BLaER1 treated with 17β-estradiol and CSF1 and Interleukin-3, amounts not matched to agents 10 nM and 100 nM (cell line): ENCODE data around the gene TBRG4.

Source experiments
- H3K27ac ChIP-seq, 11 experiments: shearing (Covaris generic); formaldehyde crosslinking; 2 replicates each; pipeline ENCODE4 v1.8.1; 2022
- H3K27me3 ChIP-seq, 11 experiments: shearing (Covaris generic); formaldehyde crosslinking; 2 replicates each; pipeline ENCODE4 v1.8.1; 2022
- H3K36me3 ChIP-seq, 11 experiments: shearing (Covaris generic); formaldehyde crosslinking; 2 replicates each; pipeline ENCODE4 v1.8.1; 2022
- H3K4me1 ChIP-seq, 10 experiments: shearing (Covaris generic); formaldehyde crosslinking; 2 replicates each; pipeline ENCODE4 v1.8.1; 2022
- H3K4me2 ChIP-seq, 11 experiments: shearing (Covaris generic); formaldehyde crosslinking; 2 replicates each; pipeline ENCODE4 v1.8.1; 2022
- H3K4me3 ChIP-seq, 10 experiments: shearing (Covaris generic); formaldehyde crosslinking; 2 replicates each; pipeline ENCODE4 v1.8.1; 2022
- H3K9ac ChIP-seq, 11 experiments: shearing (Covaris generic); formaldehyde crosslinking; 2 replicates each; pipeline ENCODE4 v1.8.1; 2022
- H3K9me3 ChIP-seq, 11 experiments: shearing (Covaris generic); formaldehyde crosslinking; replicated peaks in 1 of 11; 2 replicates each; pipeline ENCODE4 v1.8.1; 2022
- H4K20me1 ChIP-seq, 11 experiments: shearing (Covaris generic); formaldehyde crosslinking; 2 replicates each; pipeline ENCODE4 v1.8.1; 2022
- Cebpa-rat ChIP-seq, 11 experiments: shearing (Covaris generic); IDR thresholded peaks; 2 replicates each; pipeline ENCODE4 v1.8.1; 2022

TBRG4 gene

GRCh38 chr7:45111298-45112223, at the start of gene TBRG4:
Gene TBRG4, minus strand, starts transcription at chr7:45111697. Its CDS starts 2,460 bp downstream, at chr7:45109237.
- H3K9ac ChIP-seq: peak within 1 kb of the TSS; percentile 90 to 99 (median 97)
- no peak for TF ChIP-seq Cebpa-rat (IDR thresholded peaks at IDR 0.05)
- H3K4me3 ChIP-seq: peak within 1 kb of the TSS; percentile 76 to 96 (median 86)
- no peaks in the 10 kb centered on the region for H3K9me3 ChIP-seq
- peak within 1 kb of the TSS; percentile 73 to 97 (median 83) for H3K4me2 ChIP-seq
- peak within 1 kb of the TSS; percentile 91 to 99 (median 97) for H3K27ac ChIP-seq
- H3K27me3 ChIP-seq: no peaks in the 10 kb centered on the region
- H3K4me1 ChIP-seq: peaks cover 44 to 76% (median 57%) of the 10 kb centered on the region in 10 experiments
- peaks cover 26 to 37% (median 32%) of the 10 kb centered on the region in 11 experiments for H4K20me1 ChIP-seq
- H3K36me3 ChIP-seq: peaks cover 27 to 37% (median 33%) of the 10 kb centered on the region in 11 experiments

DNA sequence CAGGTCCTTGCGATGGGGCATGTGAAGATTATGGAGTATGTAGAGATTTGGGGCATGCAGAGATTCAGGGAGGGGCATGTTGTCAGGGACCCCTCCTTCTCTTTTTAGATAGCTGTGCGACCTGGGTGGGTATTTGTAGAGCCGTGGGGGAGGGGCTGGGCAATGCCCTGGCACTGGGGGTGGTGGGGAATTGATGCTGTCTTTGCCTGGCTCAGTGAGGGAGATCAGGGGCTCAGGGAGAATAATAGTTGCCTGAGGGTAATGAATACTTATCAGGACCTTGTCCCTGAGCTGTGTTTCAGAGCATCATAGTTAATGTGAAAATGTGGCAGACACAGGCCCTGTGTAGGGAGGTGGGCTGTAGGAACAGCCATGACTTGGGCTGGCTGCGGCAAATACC, 49.6 kb upstream of the TBRG4 start:
- Histone ChIP-seq H3K9ac (peak overlapping the region in 8 of 11 experiments; percentile 22 to 62 (median 50); a peak in 12 of 22 replicates), H3K4me2 (peak overlapping the region; percentile 61 to 86 (median 81)), H3K27ac (peak overlapping the region in 9 of 11 experiments; percentile 38 to 79 (median 74); a peak in 16 of 22 replicates)

DNA sequence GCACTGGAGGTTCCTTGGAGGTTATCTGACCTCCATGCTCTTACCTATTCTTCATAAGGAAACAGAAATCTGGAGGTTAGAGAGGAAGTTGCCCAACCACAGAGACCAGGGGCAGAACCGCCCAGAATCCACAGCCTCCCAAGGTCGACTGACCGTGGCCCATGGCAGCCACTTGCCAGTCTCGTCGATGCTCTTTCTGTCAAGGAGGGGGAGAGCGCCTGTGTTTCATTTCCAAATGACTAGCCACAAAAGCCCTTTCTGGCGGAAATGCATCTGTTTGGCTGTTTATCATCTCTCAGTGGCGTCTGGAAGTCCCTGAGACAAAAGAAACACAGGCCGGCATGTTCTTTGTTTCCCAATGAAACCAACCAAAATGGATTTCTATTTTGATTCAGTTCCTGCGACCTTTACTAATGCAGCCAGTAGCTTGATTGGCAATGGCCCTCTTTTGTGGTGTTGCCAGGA, 49.0 kb upstream of the TBRG4 start:
- Histone ChIP-seq H3K9me3 (peaks cover 17 to 30% (median 19%) of the 10 kb centered on the region in 11 experiments), H3K36me3 (no peaks in the 10 kb centered on the region), H4K20me1 (no peaks in the 10 kb centered on the region), H3K27ac (peak overlapping the region in 9 of 11 experiments; percentile 38 to 79 (median 74); a peak in 16 of 22 replicates), H3K9ac (peak overlapping the region in 8 of 11 experiments; percentile 22 to 62 (median 50); a peak in 13 of 22 replicates), H3K4me2 (peak overlapping the region; percentile 61 to 86 (median 81)), H3K4me1 (peaks cover 17 to 44% (median 29%) of the 10 kb centered on the region in 10 experiments), H3K27me3 (peaks cover 33 to 42% (median 36%) of the 10 kb centered on the region in 11 experiments), H3K4me3 (no peak overlapping the region; a peak in 1 of 20 replicates)
- TF ChIP-seq Cebpa-rat (IDR thresholded peaks at IDR 0.05): no peak

More for the DNA sequence above, 49.6 kb upstream of the TBRG4 start:
- H3K36me3 ChIP-seq: no peaks in the 10 kb centered on the region
- no peaks in the 10 kb centered on the region for H4K20me1 ChIP-seq
- H3K27me3 ChIP-seq: peaks cover 30 to 37% (median 33%) of the 10 kb centered on the region in 11 experiments
- H3K4me1 ChIP-seq: peaks cover 17 to 44% (median 29%) of the 10 kb centered on the region in 10 experiments
- peaks cover 17 to 30% (median 19%) of the 10 kb centered on the region in 11 experiments for H3K9me3 ChIP-seq
- no peak for TF ChIP-seq Cebpa-rat (IDR thresholded peaks at IDR 0.05)
- H3K4me3 ChIP-seq: no peak overlapping the region

DNA sequence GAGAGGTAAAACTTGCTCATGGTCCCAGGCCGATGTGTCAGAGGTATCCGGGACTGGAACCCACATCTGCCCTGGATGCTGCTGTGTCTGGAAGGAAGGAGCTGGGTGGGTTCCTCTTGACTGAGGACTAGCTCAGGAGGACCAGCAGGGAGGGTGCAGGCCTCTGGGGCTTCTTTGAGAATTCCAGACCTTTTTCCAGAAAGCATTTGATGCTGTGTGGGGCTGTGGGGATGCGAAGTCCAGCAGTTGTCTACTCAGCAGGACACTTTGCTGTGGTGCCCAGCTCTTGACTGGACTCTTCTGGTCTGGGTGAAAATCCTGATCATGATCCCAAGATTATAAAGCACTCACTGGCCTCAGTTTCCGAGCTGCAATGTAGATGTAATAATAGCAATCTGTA, 47.8 kb upstream of the TBRG4 start:
- H3K9ac ChIP-seq: no peak overlapping the region
- no peaks in the 10 kb centered on the region for H3K36me3 ChIP-seq
- H3K27me3 ChIP-seq: peaks cover 33 to 42% (median 36%) of the 10 kb centered on the region in 11 experiments
- no peak for TF ChIP-seq Cebpa-rat (IDR thresholded peaks at IDR 0.05)
- no peak overlapping the region for H3K4me3 ChIP-seq
- peaks cover 10 to 21% (median 13%) of the 10 kb centered on the region in 11 experiments for H3K9me3 ChIP-seq
- H3K4me2 ChIP-seq: peak overlapping the region in 7 of 11 experiments; percentile 75 to 86 (median 82); a peak in 11 of 22 replicates
- H3K4me1 ChIP-seq: peaks cover 17 to 50% (median 35%) of the 10 kb centered on the region in 10 experiments
- H3K27ac ChIP-seq: peak overlapping the region in 1 of 11 experiments; percentile 79; a peak in 1 of 22 replicates
- no peaks in the 10 kb centered on the region for H4K20me1 ChIP-seq

- Histone ChIP-seq H3K27me3 (peaks cover 33 to 42% (median 36%) of the 10 kb centered on the region in 11 experiments), H3K4me3 (no peak overlapping the region), H3K9ac (no peak overlapping the region), H3K36me3 (no peaks in the 10 kb centered on the region), H4K20me1 (no peaks in the 10 kb centered on the region), H3K9me3 (peaks cover 2 to 13% (median 5%) of the 10 kb centered on the region in 11 experiments; a peak in 19 of 22 replicates), H3K27ac (no peak overlapping the region), H3K4me1 (peaks cover 18 to 59% (median 43%) of the 10 kb centered on the region in 10 experiments), H3K4me2 (no peak overlapping the region)
- TF ChIP-seq Cebpa-rat (IDR thresholded peaks at IDR 0.05): no peak
These were observed 47.0 kb upstream of the TBRG4 start for GRCh38 chr7:45158471-45158870.

- Histone ChIP-seq H3K36me3 (no peaks in the 10 kb centered on the region), H3K9me3 (peaks cover 0 to 8% (median 0%) of the 10 kb centered on the region in 11 experiments; a peak in 4 of 22 replicates), H3K9ac (peak within 1 kb of the TSS in 2 of 11 experiments; percentile 29 to 44; a peak in 1 of 22 replicates), H3K27me3 (peaks cover 33 to 42% (median 36%) of the 10 kb centered on the region in 11 experiments), H3K4me3 (peak within 1 kb of the TSS in 4 of 10 experiments; percentile 8 to 53 (median 36); a peak in 5 of 20 replicates), H3K27ac (no peak within 1 kb of the TSS), H3K4me1 (peaks cover 24 to 65% (median 50%) of the 10 kb centered on the region in 10 experiments), H4K20me1 (no peaks in the 10 kb centered on the region), H3K4me2 (peak within 1 kb of the TSS; percentile 43 to 79 (median 65); a peak in 21 of 22 replicates)
- no peak for TF ChIP-seq Cebpa-rat (IDR thresholded peaks at IDR 0.05)
These were observed 46.3 kb upstream of the TBRG4 start, which contains the start of gene RAMP3 for GRCh38 chr7:45157653-45158401. Gene RAMP3, plus strand, starts transcription at chr7:45157791. Its CDS starts 38 bp downstream, at chr7:45157829.

DNA sequence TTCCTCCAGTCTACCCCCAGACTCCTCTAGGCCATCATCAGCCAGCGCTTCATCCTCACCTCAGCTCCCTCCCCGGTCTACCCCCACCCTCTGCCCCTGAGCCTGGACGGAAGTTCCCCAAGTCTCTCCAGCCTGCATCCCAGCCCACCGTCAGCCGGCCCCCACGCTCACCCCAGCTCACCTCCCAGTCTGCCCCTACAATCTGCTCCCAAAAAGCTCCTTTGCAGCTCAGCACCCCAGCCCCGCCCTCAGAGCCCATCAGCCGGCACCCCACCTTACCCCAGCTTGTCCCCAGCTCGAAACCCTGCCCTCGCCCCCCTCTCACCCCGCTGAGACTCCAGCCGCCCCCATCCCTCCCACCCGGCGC, 45.8 kb upstream of the TBRG4 start:
- Histone ChIP-seq H3K9me3 (peaks cover 0 to 8% (median 0%) of the 10 kb centered on the region in 11 experiments; a peak in 3 of 22 replicates), H3K9ac (no peak overlapping the region), H3K4me3 (no peak overlapping the region), H3K27me3 (peaks cover 33 to 42% (median 36%) of the 10 kb centered on the region in 11 experiments), H3K27ac (no peak overlapping the region), H3K4me1 (peaks cover 26 to 69% (median 55%) of the 10 kb centered on the region in 10 experiments), H4K20me1 (no peaks in the 10 kb centered on the region), H3K4me2 (peak overlapping the region in 5 of 11 experiments; percentile 11 to 66 (median 61); a peak in 5 of 22 replicates), H3K36me3 (no peaks in the 10 kb centered on the region)
- no peak for TF ChIP-seq Cebpa-rat (IDR thresholded peaks at IDR 0.05)
